IPS DF 4.7 (cell line): ENCODE results near the gene YY1AP1.
A peak's percentile ranks its signal among the peaks of the same experiment; 100 is the strongest.
"Not testable (repeated sequence)": the region's sequence is repeated elsewhere in the genome, so short reads cannot be mapped to it uniquely, and the experiment has no call there.

Experiments used
- DNase-seq: peaks from one replicate; pipeline ENCODE4 v3.0.0-alpha.2; 2013; ENCODE audit warnings: low spot score; ENCODE audit errors: extremely low read depth

Gene YY1AP1

DNA sequence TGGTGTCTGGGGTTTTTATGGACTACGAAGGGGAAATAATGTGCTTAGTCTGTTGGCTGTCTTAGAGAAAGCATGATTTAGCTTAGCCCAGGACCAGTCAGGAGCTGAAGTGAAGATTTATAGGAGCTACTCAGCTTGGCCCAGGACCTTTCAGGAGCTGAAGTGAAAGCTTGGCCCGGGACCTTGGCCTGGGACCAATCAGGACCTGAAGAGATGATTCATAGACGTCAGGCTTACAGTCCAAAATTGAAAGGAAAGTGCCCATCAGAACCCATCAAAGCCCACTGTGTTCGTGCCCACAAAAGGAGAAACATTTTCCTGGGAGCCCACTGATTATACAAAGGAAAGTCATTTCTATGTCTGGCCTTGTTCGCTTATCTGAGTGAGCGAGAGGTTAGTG, 42.9 kb downstream of the YY1AP1 start:
- DNase-seq, result no peak

DNA sequence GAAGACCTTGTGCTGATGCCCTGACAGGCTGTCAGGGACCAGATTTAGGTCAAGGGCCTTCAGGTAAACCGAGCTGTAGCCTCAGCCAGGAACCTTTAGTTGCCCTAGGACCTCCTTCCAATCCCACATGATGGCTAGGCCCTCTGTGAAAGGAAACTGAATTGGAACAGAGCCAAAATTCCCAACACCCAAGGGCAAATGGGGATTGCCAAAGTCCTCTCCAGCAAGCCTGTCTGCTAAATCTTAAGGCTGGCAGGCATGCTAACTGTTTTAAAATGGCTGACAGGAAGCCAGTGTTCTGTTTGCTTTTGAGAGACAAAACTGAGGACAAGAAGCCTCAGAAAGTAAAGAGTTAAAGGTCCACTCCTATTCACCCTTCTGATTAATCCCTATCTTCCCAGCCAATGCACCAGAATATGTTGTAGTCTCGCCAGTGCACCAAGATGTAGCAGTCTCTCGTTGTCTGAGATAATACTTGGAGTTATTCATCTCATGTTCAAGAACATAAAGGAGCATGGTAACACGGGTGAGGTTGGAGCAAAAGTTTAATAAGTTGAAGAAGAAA, 43.5 kb downstream of the YY1AP1 start:
- DNase-seq, result no peak

DNA sequence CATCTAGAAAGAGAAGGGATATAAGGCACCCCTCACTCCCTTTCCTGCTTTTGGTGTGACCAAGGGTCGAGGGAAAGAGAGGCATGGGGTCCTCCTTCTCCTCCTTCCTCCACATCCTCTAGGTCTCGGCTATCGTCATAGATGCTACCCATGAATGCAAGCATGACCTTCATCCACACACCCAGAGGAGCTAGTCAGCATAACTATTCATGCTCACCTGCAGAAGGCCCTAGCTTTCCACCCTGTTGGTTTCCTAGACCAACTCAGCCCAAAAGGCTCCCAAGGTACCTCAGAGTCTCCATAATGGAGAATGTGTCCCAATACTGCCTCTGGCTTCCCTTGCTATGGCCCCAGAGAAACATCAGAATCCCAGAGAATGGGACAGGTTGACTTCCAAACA, 45.3 kb downstream of the YY1AP1 start:
- DNase-seq, result no peak

DNA sequence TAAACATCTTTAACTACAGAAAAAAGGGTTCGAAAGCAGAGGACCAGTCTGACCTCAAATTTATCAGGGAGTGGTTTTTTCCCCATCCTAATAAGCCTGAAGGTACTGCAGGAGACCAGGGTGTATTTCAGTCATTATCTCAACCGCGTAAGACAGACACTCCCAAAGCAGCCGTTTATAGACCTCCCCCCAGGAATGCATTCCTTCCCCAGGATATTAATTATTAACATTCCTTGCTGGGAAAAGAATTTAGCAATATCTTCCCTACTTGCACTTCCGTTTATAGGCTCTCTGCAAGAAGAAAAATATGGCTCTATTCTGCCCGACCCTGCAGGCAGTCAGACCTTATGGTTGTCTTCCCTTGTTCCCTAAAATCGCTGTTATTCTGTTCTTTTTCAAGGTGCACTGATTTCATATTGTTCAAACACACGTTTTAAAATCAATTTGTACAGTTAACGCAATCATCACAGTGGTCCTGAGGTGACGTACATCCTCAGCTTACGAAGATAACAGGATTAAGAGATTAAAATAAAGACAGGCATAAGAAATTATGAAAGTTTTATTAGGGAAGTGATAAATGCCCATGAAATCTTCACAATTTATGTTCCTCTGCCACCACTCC, 45.9 kb downstream of the YY1AP1 start:
- DNase-seq, result not testable (repeated sequence)

DNA sequence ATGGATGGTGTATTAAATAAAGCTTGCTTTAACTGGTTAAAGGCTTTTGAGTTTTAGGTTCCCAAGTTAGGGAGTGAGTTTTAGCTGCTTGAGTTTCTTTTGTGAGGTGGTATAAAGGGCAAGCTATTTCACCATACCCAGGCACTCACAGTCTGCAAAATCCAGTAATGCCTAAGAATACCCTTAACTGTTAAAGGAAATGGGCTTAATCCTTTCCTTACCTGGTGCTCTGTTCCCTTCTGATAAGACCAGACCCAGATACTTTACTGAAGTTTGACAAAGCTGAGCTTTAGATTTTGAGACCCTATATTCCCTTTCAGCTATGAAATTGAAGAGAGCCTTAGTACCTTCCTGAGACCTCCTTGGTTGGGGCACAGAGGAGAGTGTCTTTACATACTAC, 48.2 kb downstream of the YY1AP1 start:
- DNase-seq, result no peak

DNA sequence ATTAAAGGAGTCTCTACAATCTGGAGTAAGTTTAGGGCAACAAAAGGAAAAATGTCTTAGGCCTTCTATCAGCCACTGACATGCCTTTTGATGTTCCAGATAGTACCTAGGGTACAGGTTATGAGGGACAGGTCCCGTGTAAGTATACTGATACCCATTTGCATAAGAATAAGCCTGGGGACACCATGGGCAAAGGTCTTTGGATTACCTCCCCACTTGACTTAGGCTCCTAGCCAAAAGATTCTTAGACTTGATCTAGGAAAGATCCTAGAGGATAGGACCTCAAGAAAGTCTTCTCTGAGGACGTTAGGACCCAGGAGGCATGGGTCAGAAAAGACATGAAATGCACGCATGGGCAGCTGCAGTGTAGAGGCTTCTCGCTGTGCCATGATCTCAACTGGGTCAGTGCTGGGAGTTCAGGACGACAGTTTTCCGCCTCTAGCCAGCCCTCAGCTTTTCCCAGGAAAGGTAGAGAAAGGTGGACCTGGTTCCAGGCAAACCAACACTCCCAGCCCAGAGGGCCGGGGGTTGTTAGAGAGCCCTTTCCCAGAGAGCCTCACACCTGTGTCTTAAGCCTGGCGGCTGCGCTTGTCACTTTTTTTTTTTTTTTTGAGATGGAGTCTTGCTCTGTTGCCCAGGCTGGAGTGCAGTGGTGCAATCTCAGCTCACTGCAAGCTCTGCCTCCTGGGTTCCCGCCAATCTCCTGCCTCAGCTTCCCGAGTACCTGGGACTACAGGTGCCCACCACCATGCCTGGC, 52.0 kb downstream of the YY1AP1 start:
- DNase-seq, result no peak

DNA sequence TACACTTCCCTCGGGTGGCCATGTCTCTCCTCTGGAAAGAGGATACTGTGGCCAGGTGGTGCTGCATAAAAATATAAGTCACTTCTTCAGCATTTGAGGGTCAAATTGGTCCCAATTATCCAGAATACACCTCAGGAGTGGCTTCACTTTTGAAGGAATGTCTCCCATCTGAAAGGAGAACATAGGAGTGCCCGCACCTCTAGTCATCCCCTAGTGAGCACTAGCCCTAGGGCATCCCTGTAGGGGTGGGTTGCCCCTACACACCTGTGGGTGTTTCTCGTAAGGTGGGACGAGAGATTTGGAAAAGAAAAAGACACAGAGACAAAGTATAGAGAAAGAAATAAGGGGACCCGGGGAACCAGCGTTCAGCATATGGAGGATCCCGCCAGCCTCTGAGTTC, 62.1 kb downstream of the YY1AP1 start:
- not testable (repeated sequence) for DNase-seq

DNA sequence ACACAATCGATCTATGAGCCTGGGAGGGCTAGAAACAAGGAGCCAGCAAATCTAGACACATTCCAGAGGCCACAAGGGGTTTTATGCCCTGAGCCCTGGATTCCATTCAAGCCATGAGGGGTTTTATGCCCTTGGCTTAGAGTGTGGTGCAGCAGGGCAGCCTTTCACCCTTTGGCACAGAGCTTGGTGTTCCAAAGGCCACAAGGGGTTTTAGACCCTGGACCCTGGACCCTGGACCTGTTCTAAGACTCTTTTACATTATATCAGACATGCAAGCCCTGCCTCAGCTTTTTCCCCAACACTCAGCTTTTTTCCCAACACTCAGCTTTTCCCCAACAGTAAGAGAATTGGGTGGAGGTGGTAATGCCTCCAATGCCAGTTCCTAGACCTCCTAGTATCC, 65.2 kb downstream of the YY1AP1 start:
- DNase-seq, result no peak

DNA sequence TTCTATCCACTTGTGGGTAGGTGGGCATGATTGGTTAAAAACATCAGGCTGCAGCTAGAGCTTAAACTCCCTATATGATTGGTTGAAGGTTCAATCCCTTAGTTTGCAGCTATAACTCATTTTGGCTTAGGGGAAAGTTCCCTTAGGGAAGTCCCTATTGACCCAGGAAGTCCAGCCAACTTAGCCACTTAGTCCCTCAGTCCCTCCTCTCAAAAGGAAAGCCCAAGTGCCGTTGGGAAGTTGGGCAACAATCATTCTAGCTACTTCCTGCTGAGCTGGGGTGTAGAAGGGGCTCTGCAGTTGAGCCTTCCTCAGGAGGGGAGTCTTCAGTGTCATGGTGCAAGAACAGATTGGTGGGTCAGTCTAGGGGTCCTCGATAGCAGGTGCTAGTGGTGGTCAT, 66.4 kb downstream of the YY1AP1 start:
- no peak for DNase-seq

DNA sequence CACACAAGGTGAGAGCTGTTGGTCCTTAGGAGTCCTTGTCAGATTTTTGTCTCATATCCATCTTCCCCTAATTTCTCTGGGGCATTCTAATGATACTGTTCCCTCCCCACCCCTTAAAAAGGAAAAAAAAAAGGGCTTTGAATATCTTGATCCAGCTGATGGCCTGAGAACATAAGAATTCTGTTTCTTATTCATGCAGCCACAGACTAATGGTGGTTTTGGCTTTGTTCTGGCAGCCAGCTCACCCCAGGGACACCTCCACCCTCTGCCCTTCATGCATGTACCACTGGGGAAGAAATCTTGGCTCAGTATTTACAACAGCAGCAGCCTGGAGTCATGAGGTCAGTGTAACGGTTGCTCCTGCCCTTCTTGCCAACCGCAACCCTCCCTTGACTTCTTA, 75.3 kb downstream of the YY1AP1 start:
- DNase-seq, result not testable (repeated sequence)

DNA sequence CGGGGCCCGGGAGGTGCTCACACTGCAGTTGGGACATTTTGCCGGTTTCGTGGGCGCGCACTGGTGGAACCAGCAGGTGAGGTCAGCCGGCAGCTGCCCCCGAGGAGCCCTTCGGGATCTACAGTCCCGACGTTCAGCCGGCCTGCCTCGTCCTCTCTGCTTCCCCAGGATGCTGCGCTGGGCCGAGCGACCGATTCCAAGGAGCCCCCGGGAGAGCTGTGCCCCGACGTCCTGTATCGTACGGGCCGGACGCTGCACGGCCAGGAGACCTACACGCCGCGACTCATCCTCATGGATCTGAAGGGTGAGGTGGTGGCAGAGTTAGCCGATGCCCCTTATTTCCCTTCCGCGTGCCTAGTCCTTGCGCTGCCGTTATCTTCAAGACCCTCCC, 78.3 kb downstream of the YY1AP1 start:
- DNase-seq, result not testable (repeated sequence)

DNA sequence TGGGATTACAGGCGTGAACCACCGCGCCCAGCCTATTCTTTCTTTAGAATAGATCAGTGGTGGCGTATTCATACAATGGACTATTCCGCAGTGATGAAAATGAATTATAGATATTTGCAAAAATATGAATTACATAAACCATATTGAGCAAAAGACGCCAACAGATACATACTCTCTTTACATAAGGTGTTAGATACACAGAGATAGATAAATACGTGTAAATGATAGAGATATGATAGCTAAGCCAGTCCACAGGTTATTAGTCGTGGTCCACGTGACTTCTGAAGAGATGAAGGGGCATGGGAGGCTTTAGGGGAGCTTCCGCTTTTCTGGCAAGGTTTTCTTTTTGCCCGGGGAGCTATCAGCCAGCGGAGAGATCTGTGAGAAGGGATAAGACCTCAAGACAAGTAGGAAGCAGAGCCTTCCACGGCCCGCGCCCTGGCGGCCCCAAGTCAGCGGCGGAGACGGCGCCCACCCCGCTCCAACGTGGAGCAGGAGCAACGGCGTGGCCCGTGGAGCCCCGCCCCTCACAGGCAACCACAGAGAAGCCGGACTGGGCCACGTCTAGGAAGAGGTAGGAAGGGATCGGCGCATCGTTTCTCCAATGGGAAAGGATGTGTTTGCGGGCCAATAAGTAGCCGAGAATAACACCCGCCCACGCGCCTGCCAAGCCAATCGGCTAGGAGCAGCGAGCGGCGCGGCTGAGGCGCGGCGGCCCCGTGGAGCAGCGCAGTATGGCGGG, 78.9 kb downstream of the YY1AP1 start, which contains the start of gene MSTO1:
TSS of gene MSTO1 (plus strand) at position 704 of the 742 bp plus-strand sequence. CDS start at position 735, 31 bp downstream.
- peak; percentile 86 for DNase-seq
